ENCODE data around the gene ARID3B. TPM values are rescaled to one million over a fixed set of nuclear protein-coding genes. Genes with fewer than 3 reads are reported as not detected.

Gene ARID3B
- total and polyA plus RNA-seq, 3 experiments from 2014 or later: 13.0 to 31.1 (median 30.1) TPM

DNA sequence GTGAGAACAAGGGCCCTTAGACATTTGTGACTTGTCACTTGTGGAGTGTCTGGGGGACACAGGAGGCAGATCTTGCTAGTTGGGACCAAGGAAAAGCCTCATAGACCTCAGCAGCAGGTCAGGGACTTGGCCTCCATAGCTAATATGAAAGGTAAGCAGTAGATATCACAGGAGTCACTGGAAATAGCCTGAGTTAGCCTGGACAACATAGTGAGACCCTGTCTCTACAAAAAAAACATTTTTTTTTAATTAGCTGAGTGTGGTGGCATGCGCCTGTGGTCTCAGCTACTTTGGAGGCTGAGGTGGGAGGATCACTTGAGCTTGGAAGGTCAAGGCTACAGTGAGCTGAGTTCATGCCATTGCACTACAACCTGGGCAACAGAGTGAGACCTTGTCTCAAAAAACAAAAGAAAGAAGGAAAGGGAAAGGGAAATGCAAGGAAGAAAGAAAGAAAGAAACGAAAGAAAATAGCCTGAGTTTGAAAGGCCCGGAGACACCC lies 37.5 kb downstream of the ARID3B start:
- Mint-ChIP-seq H3K27me3 (no peaks in the 10 kb centered on the region), H3K4me1 (peaks cover 0 to 2% (median 0%) of the 10 kb centered on the region in 3 donors), H3K36me3 (peaks cover 0 to 85% (median 12%) of the 10 kb centered on the region in 3 donors), H3K27ac (peak overlapping the region in 4 of 8 donors; percentile 17 to 84 (median 52)), H3K9me3 (no peaks in the 10 kb centered on the region), H3K4me3 (no peak overlapping the region)
- POLR2A ChIA-PET: no interaction called here
- Histone ChIP-seq H3K27me3 (ENCODE audit: insufficient read depth, low read length, poor library complexity, severe bottlenecking) (no peaks in the 10 kb centered on the region), H3K4me1 (ENCODE audit: insufficient read depth, low read length) (peaks cover 4% of the 10 kb centered on the region), H3K9me3 (ENCODE audit: low read length) (no peaks in the 10 kb centered on the region), H3K36me3 (ENCODE audit: insufficient read depth, low read length) (peaks cover 38% of the 10 kb centered on the region), H3K4me3 (ENCODE audit: low read length) (no peak overlapping the region), H3K27ac (ENCODE audit: low read depth, low read length) (no peak overlapping the region)
- no peak for DNase-seq
- CTCF ChIA-PET: no interaction called here

DNA sequence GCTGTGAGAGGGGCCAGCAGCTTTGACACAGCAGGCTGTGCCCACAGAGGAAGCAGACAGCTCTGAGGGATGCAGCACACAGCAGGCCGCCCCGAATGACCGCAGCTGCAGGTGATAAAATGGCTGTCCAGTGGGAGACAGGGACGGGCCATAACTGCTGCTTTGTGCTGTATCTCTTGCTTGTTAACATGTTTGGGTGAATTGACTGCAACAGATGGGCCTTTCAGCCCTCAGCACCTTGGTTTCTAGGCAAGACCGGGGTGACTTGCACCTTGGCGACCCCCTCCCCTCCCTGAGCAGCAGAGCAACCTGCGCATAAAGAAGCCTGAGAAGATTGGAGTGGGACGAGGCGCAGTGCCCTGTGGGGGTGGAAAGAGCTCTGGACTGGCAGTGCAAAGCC lies 38.0 kb downstream of the ARID3B start:
- peaks cover 34% of the 10 kb centered on the region for H3K36me3 ChIP-seq (ENCODE audit: insufficient read depth, low read length)
- CTCF ChIA-PET: no interaction called here

DNA sequence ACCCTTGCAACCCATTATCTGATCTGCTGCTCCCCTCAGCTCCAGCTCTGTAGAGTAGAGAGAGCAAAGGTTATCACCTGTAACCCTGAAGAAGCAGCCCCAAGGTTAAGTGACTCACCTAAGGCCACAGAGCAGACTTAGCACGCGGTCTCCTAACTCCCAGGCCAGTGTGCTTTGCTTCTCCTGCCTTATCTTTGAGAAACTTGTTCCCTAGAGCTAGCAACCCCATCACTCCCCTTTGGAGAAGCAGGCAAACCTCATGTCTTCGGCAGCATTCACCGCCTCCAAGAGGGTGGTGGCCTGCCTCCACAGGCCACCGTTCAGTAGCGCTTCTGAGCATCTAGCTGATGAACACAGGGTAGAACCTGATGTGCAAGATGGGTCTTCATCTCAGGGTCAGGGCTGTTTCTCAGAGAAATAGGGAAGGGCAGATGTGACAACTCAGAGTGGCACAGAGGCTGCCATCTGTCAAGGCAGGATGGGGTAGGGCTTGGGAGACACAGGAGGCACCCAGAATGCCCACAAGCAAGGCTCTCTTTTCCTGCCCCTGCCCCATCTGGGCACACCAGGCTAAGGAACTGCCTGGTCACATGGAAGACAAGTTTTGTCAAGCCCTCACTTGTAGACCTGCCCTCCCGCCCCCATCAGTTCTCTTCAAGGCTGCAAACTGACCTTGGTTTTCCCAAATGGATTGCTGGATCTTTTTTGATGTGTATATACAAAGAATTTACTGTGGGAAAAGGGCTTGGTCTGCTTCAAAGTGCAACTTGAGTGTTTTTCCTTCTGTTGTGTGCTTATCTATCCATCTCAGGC lies 39.7 kb downstream of the ARID3B start:
- no peak for DNase-seq
- Mint-ChIP-seq H3K4me1 (peaks cover 0 to 2% (median 0%) of the 10 kb centered on the region in 3 donors), H3K9me3 (no peaks in the 10 kb centered on the region), H3K4me3 (no peak overlapping the region), H3K36me3 (peaks cover 0 to 82% (median 3%) of the 10 kb centered on the region in 3 donors), H3K27me3 (no peaks in the 10 kb centered on the region), H3K27ac (peak overlapping the region in 3 of 8 donors; percentile 4 to 56 (median 33))
- H3K27me3 ChIP-seq (ENCODE audit: insufficient read depth, low read length, poor library complexity, severe bottlenecking): no peaks in the 10 kb centered on the region
- no peaks in the 10 kb centered on the region for H3K9me3 ChIP-seq (ENCODE audit: low read length)
- peaks cover 4% of the 10 kb centered on the region for H3K4me1 ChIP-seq (ENCODE audit: insufficient read depth, low read length)
- no peak overlapping the region for H3K4me3 ChIP-seq (ENCODE audit: low read length)
- H3K36me3 ChIP-seq (ENCODE audit: insufficient read depth, low read length): peaks cover 25% of the 10 kb centered on the region
- CTCF ChIA-PET: no interaction called here
- H3K27ac ChIP-seq (ENCODE audit: low read depth, low read length): no peak overlapping the region
- POLR2A ChIA-PET: no interaction called here

More for the DNA sequence above, 38.0 kb downstream of the ARID3B start:
- H3K27ac Mint-ChIP-seq: peak overlapping the region in 1 of 8 donors; percentile 19
- POLR2A ChIA-PET: no interaction called here
- Histone ChIP-seq H3K27ac (ENCODE audit: low read depth, low read length) (no peak overlapping the region), H3K4me3 (ENCODE audit: low read length) (no peak overlapping the region), H3K9me3 (ENCODE audit: low read length) (no peaks in the 10 kb centered on the region), H3K4me1 (ENCODE audit: insufficient read depth, low read length) (peaks cover 4% of the 10 kb centered on the region), H3K27me3 (ENCODE audit: insufficient read depth, low read length, poor library complexity, severe bottlenecking) (no peaks in the 10 kb centered on the region)
- H3K27me3 Mint-ChIP-seq: no peaks in the 10 kb centered on the region
- H3K36me3 Mint-ChIP-seq: peaks cover 0 to 85% (median 10%) of the 10 kb centered on the region in 3 donors
- no peak overlapping the region for H3K4me3 Mint-ChIP-seq
- no peaks in the 10 kb centered on the region for H3K9me3 Mint-ChIP-seq
- no peak for DNase-seq
- peaks cover 0 to 2% (median 0%) of the 10 kb centered on the region in 3 donors for H3K4me1 Mint-ChIP-seq

DNA sequence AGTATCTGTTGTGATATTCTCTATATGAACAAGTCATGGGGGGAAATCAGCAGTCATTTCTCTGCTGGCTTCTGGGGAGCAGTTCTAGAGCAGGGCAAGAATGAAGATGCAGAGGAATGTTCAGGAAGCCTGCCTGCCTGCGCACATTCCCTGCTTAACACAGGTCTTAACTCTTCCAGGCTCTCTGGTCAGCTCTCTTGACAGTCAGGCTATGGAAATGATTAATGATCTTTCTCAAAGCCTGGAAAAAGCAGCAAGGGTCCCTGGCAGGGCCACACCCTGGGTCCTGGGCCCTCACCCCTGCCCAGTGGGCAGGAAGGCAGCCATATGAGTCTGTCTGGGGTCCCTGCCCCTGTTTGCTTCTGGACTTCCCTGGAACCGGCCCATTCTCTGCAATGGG lies 43.2 kb downstream of the ARID3B start:
- DNase-seq: no peak
- no peak overlapping the region for H3K4me3 Mint-ChIP-seq
- H3K9me3 Mint-ChIP-seq: no peaks in the 10 kb centered on the region
- Histone ChIP-seq H3K4me1 (ENCODE audit: insufficient read depth, low read length) (peaks cover 4% of the 10 kb centered on the region), H3K27ac (ENCODE audit: low read depth, low read length) (no peak overlapping the region), H3K27me3 (ENCODE audit: insufficient read depth, low read length, poor library complexity, severe bottlenecking) (no peaks in the 10 kb centered on the region), H3K4me3 (ENCODE audit: low read length) (no peak overlapping the region), H3K9me3 (ENCODE audit: low read length) (no peaks in the 10 kb centered on the region), H3K36me3 (ENCODE audit: insufficient read depth, low read length) (peaks cover 29% of the 10 kb centered on the region)
- H3K27ac Mint-ChIP-seq: peak overlapping the region in 2 of 8 donors; percentile 33 to 34
- CTCF ChIA-PET: no interaction called here
- POLR2A ChIA-PET: no interaction called here
- H3K4me1 Mint-ChIP-seq: peaks cover 0 to 2% (median 0%) of the 10 kb centered on the region in 3 donors
- no peaks in the 10 kb centered on the region for H3K27me3 Mint-ChIP-seq
- peaks cover 0 to 80% (median 4%) of the 10 kb centered on the region in 3 donors for H3K36me3 Mint-ChIP-seq

DNA sequence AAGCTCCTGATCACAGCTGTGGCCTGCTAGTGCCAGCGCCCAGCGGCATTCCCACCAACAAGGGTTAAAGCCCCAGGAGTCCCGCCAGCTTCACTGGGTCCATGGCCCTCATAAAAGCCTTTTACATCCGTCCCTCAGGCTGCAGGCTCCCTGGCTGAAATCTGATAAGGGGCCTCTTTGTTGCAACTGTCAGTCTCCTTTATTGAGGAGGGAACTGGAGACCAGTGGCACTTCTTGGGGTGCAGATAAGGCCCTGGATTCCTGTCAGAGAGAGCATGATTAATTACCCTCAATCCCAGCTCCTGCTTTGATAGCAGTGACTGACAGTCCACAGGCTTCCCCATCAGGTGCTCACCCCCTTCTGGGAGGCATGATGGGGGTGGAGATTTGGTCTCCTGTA lies 43.8 kb downstream of the ARID3B start:
- Mint-ChIP-seq H3K27me3 (no peaks in the 10 kb centered on the region), H3K27ac (peak overlapping the region in 2 of 8 donors; percentile 24 to 32), H3K36me3 (peaks cover 0 to 82% (median 4%) of the 10 kb centered on the region in 3 donors), H3K4me1 (peaks cover 0 to 2% (median 0%) of the 10 kb centered on the region in 3 donors), H3K9me3 (no peaks in the 10 kb centered on the region), H3K4me3 (no peak overlapping the region)
- H3K27ac ChIP-seq (ENCODE audit: low read depth, low read length): no peak overlapping the region
- peaks cover 24% of the 10 kb centered on the region for H3K36me3 ChIP-seq (ENCODE audit: insufficient read depth, low read length)
- no peak for DNase-seq
- H3K9me3 ChIP-seq (ENCODE audit: low read length): no peaks in the 10 kb centered on the region
- peaks cover 4% of the 10 kb centered on the region for H3K4me1 ChIP-seq (ENCODE audit: insufficient read depth, low read length)
- no peak overlapping the region for H3K4me3 ChIP-seq (ENCODE audit: low read length)
- ChIA-PET CTCF (no interaction called here), POLR2A (no interaction called here)
- H3K27me3 ChIP-seq (ENCODE audit: insufficient read depth, low read length, poor library complexity, severe bottlenecking): no peaks in the 10 kb centered on the region

DNA sequence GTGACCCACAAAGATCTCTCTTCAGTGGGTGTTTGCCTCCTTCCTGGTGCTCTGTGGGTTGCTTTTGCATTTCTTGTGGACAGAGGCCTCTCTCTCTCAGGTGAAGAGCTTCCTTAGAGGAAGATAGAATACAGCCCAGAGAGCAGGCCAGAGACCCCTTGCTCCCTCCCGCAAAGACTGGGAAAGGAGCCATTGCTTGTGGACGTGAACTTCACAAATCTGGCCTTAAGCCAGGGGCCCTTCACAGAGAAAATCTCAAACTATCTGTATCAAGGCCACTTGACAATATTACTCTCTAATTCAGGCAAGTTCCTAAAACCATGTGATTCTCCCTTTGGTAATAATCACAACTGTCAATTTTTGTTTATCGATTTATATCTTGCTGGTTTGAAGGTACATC lies 44.2 kb downstream of the ARID3B start:
- Histone ChIP-seq H3K27ac (ENCODE audit: low read depth, low read length) (no peak overlapping the region), H3K4me3 (ENCODE audit: low read length) (no peak overlapping the region), H3K36me3 (ENCODE audit: insufficient read depth, low read length) (peaks cover 25% of the 10 kb centered on the region), H3K27me3 (ENCODE audit: insufficient read depth, low read length, poor library complexity, severe bottlenecking) (no peaks in the 10 kb centered on the region), H3K9me3 (ENCODE audit: low read length) (no peaks in the 10 kb centered on the region), H3K4me1 (ENCODE audit: insufficient read depth, low read length) (peaks cover 4% of the 10 kb centered on the region)
- Mint-ChIP-seq H3K9me3 (no peaks in the 10 kb centered on the region), H3K4me3 (no peak overlapping the region), H3K27me3 (no peaks in the 10 kb centered on the region), H3K4me1 (peaks cover 0 to 2% (median 0%) of the 10 kb centered on the region in 3 donors), H3K27ac (peak overlapping the region in 2 of 8 donors; percentile 24 to 41), H3K36me3 (peaks cover 0 to 85% (median 6%) of the 10 kb centered on the region in 3 donors)
- no peak for DNase-seq
- CTCF ChIA-PET: no interaction called here
- POLR2A ChIA-PET: no interaction called here

DNA sequence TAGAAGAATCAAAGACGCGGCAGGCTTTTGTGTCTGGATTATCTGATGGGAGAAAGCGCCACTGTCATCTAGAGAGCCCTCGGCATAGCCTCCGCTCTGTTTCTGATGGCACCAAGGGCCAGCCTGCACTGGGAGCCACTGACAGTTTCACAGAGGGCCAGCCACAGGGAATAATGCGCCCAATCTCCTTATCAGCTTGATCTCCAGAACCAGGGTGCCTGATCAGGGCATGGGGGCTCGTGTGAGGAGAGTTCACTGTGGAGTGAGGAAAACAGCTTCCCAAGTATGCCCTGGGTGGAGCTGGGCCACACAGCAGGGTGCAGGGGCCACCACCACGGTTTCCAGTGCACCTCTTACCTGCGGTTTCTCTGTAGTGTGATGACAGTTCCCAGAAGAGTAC lies 44.8 kb downstream of the ARID3B start:
- ChIA-PET POLR2A (no interaction called here), CTCF (no interaction called here)
- Histone ChIP-seq H3K9me3 (ENCODE audit: low read length) (no peaks in the 10 kb centered on the region), H3K36me3 (ENCODE audit: insufficient read depth, low read length) (peaks cover 32% of the 10 kb centered on the region), H3K4me3 (ENCODE audit: low read length) (no peak overlapping the region), H3K27me3 (ENCODE audit: insufficient read depth, low read length, poor library complexity, severe bottlenecking) (no peaks in the 10 kb centered on the region), H3K27ac (ENCODE audit: low read depth, low read length) (no peak overlapping the region), H3K4me1 (ENCODE audit: insufficient read depth, low read length) (peaks cover 3% of the 10 kb centered on the region)
- Mint-ChIP-seq H3K36me3 (peaks cover 0 to 87% (median 7%) of the 10 kb centered on the region in 3 donors), H3K9me3 (no peaks in the 10 kb centered on the region), H3K27ac (no peak overlapping the region), H3K27me3 (no peaks in the 10 kb centered on the region), H3K4me3 (no peak overlapping the region), H3K4me1 (peaks cover 0 to 2% (median 0%) of the 10 kb centered on the region in 3 donors)
- DNase-seq: no peak

DNA sequence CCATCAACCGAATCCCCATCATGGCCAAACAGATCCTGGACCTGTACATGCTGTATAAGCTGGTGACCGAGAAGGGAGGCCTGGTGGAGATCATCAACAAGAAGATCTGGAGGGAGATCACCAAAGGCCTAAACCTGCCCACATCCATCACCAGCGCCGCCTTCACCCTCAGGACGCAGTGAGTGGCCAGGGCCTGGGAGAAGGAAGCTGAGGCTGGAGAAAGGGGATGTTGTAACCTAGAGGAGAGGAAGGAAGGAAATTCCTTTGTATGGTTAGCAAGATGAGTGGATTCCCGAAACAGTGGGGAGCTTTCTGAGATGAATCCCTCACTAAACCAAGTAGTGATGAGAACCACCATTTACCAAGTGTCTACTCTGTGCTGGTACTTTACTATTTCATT lies 48.8 kb downstream of the ARID3B start:
- Histone ChIP-seq H3K27ac (ENCODE audit: low read depth, low read length) (no peak overlapping the region), H3K4me3 (ENCODE audit: low read length) (no peak overlapping the region), H3K4me1 (ENCODE audit: insufficient read depth, low read length) (no peaks in the 10 kb centered on the region), H3K27me3 (ENCODE audit: insufficient read depth, low read length, poor library complexity, severe bottlenecking) (no peaks in the 10 kb centered on the region), H3K9me3 (ENCODE audit: low read length) (no peaks in the 10 kb centered on the region), H3K36me3 (ENCODE audit: insufficient read depth, low read length) (peaks cover 33% of the 10 kb centered on the region)
- H3K4me1 Mint-ChIP-seq: no peaks in the 10 kb centered on the region
- peaks cover 0 to 91% (median 10%) of the 10 kb centered on the region in 3 donors for H3K36me3 Mint-ChIP-seq
- no peak for DNase-seq
- no peak overlapping the region for H3K4me3 Mint-ChIP-seq
- ChIA-PET POLR2A (no interaction called here), CTCF (interaction anchor here (1.2 kb wide), 1 partner anchor 45 kb away, joined by 3 read pairs; no protein-coding TSS in a partner anchor)
- no peaks in the 10 kb centered on the region for H3K27me3 Mint-ChIP-seq
- peak overlapping the region in 1 of 8 donors; percentile 42 for H3K27ac Mint-ChIP-seq
- H3K9me3 Mint-ChIP-seq: no peaks in the 10 kb centered on the region

Data from CD8-positive, alpha-beta memory T cell (primary cell).